NCI-H446 (cell line): ENCODE data around the gene ARHGEF16.

Source experiments
- DNase-seq, 2 experiments: peaks; one replicate each; lab custom pipeline; 2025; lab: John Stamatoyannopoulos, UW

The ARHGEF16 gene

GRCh38 chr1:3468236-3469103 lies 14.0 kb downstream of the ARHGEF16 start:
- no peak for DNase-seq

- DNase-seq: no peak
These were observed 14.8 kb downstream of the ARHGEF16 start for GRCh38 chr1:3469104-3469848.

- no peak for DNase-seq
These were observed 15.6 kb downstream of the ARHGEF16 start for GRCh38 chr1:3469849-3470649.

GRCh38 chr1:3470650-3471355 lies 16.3 kb downstream of the ARHGEF16 start:
- no peak for DNase-seq

GRCh38 chr1:3471356-3472087 lies 17.1 kb downstream of the ARHGEF16 start:
- DNase-seq: no peak

GRCh38 chr1:3472088-3472850 lies 17.8 kb downstream of the ARHGEF16 start:
- no peak for DNase-seq

- no peak for DNase-seq
These were observed 18.4 kb downstream of the ARHGEF16 start for GRCh38 chr1:3472906-3473305.

GRCh38 chr1:3473381-3473844 lies 18.9 kb downstream of the ARHGEF16 start:
- no peak for DNase-seq

- DNase-seq: no peak
These were observed 19.6 kb downstream of the ARHGEF16 start for GRCh38 chr1:3474016-3474415.

- DNase-seq: no peak
These were observed 20.0 kb downstream of the ARHGEF16 start for GRCh38 chr1:3474421-3474820.

- DNase-seq: no peak
These were observed 21.5 kb downstream of the ARHGEF16 start for GRCh38 chr1:3475839-3476573.

GRCh38 chr1:3476666-3477065 lies 22.2 kb downstream of the ARHGEF16 start:
- no peak for DNase-seq

- DNase-seq: no peak
These were observed 23.0 kb downstream of the ARHGEF16 start for GRCh38 chr1:3477241-3477995.

- DNase-seq: no peak
These were observed 23.7 kb downstream of the ARHGEF16 start for GRCh38 chr1:3478187-3478586.

GRCh38 chr1:3479511-3480368 lies 25.3 kb downstream of the ARHGEF16 start:
- DNase-seq: no peak

- no peak for DNase-seq
These were observed 25.9 kb downstream of the ARHGEF16 start for GRCh38 chr1:3480369-3480719.

- DNase-seq: no peak
These were observed 26.6 kb downstream of the ARHGEF16 start for GRCh38 chr1:3481046-3481445.

GRCh38 chr1:3481836-3482375 lies 27.4 kb downstream of the ARHGEF16 start:
- DNase-seq: no peak
